Effector memory CD4-positive, alpha-beta T cell (primary cell): ENCODE data around the gene ISM2.

Experiments
- DNase-seq, 3 donors: peaks; one replicate each; pipeline ENCODE4 v3.0.0-alpha.2; 2020
- H3K27ac ChIP-seq: 2 replicates; pipeline ENCODE4 v1.7.0; 2013; ENCODE audit warnings: mild to moderate bottlenecking, low read length, moderate library complexity; ENCODE audit not compliant: insufficient read depth, poor library complexity, severe bottlenecking
- H3K27me3 ChIP-seq: replicated peaks from 2 replicates; pipeline ENCODE4 v1.7.0; 2013; ENCODE audit warnings: mild to moderate bottlenecking, low read length; ENCODE audit not compliant: insufficient read depth, control insufficient read depth, poor library complexity, severe bottlenecking
- H3K36me3 ChIP-seq: 2 replicates; pipeline ENCODE4 v1.7.0; 2013; ENCODE audit warnings: mild to moderate bottlenecking, low read length, moderate library complexity; ENCODE audit not compliant: control insufficient read depth, insufficient read depth
- H3K4me1 ChIP-seq: 2 replicates; pipeline ENCODE4 v1.7.0; 2013; ENCODE audit warnings: low read length, mild to moderate bottlenecking; ENCODE audit not compliant: control insufficient read depth, insufficient read depth, poor library complexity, severe bottlenecking
- H3K4me3 ChIP-seq: 2 replicates; pipeline ENCODE4 v1.7.0; 2013; ENCODE audit warnings: low read length, low read depth, mild to moderate bottlenecking; ENCODE audit not compliant: insufficient read depth, poor library complexity, severe bottlenecking
- H3K9me3 ChIP-seq: 2 replicates; pipeline ENCODE4 v1.7.0; 2013; ENCODE audit warnings: mild to moderate bottlenecking, low read length, moderate library complexity; ENCODE audit not compliant: control insufficient read depth

Gene ISM2

DNA sequence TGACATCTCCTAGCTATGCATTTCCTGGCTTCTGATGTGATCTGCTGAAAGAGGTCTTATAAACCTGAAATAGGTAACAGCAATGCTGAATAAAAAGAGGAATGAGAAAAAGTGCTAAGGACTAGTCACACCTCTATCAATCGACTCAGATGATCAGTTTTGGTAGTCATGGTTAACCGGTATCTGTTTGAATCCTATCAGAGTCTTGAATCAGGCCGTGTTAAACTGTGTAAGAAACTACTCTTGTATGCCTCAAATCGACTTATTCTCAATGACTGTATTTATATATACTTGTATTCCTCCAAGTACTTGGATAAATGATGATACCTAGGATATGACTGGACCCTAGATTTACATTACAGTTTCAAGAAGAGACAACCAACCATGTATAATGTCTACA lies 10.8 kb upstream of the ISM2 start:
- H3K4me1 ChIP-seq = no peaks in the 10 kb centered on the region
- no peaks in the 10 kb centered on the region for H3K27me3 ChIP-seq
- no peaks in the 10 kb centered on the region for H3K9me3 ChIP-seq
- no peak for DNase-seq
- no peak overlapping the region for H3K4me3 ChIP-seq
- no peak overlapping the region for H3K27ac ChIP-seq
- H3K36me3 ChIP-seq = peaks cover 28% of the 10 kb centered on the region

DNA sequence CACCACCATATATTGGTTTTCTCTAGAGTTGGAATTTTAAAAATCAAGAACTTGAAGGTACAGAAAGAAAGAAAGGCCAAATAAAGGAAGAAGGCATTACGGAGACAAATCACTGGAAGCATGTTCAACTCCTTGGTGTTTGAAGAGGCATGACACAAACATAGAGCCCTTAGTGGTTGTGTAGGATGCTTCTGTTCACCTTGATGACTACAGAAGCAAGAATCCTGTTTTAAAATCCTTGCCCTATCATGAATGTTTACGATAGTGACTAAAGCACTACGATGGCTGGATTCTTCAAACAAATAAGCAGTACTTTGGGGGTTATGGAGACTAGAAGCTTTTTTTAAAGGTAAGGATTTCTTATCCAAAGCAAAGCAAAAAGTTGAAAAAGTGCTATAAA lies 10.3 kb upstream of the ISM2 start:
- H3K27ac ChIP-seq = no peak overlapping the region
- no peaks in the 10 kb centered on the region for H3K4me1 ChIP-seq
- H3K4me3 ChIP-seq = no peak overlapping the region
- H3K27me3 ChIP-seq = no peaks in the 10 kb centered on the region
- H3K36me3 ChIP-seq = peaks cover 25% of the 10 kb centered on the region
- no peaks in the 10 kb centered on the region for H3K9me3 ChIP-seq
- no peak for DNase-seq

DNA sequence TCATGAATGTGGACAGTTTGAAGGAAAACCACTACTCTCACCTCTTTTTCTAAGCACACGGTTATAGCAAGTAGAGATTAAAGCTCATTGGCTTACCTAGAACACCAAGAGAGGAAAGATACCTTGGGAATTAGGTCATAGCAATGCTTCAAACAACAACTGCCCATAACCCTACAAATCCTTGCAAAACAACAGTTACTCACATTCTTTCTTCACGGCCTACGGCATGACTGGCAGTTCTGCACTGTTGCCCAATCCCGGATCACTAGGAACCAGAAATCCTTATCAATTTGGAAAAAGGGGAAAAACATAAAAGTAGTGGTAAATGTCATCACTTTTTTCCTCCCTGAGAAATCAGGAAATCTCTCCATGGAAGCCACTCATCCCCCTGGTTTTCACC lies 9.6 kb upstream of the ISM2 start:
- no peaks in the 10 kb centered on the region for H3K27me3 ChIP-seq
- H3K4me1 ChIP-seq = no peaks in the 10 kb centered on the region
- H3K4me3 ChIP-seq = no peak overlapping the region
- peaks cover 25% of the 10 kb centered on the region for H3K36me3 ChIP-seq
- no peaks in the 10 kb centered on the region for H3K9me3 ChIP-seq
- DNase-seq = no peak
- no peak overlapping the region for H3K27ac ChIP-seq

DNA sequence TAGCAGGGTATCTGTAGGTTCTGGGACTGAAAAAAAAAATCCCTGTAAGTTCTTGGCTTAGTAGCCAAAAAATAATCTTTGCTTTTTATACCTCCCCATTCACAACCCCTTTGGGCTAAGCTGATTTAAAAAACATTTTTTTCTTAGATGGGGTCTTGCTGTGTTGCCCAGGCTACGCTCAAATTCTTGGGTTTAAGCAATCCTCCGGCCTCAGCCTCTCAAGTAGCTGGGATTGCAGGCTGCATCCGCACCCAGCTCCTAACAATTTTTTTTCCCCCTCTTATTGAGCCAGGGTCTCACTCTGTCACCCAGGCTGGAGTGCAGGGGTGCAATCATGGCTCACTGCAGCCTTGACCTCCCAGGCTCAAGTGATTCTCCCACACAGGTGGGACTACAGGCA lies 9.1 kb upstream of the ISM2 start:
- Histone ChIP-seq H3K36me3 (peaks cover 25% of the 10 kb centered on the region), H3K4me3 (no peak overlapping the region), H3K27me3 (no peaks in the 10 kb centered on the region), H3K4me1 (no peaks in the 10 kb centered on the region), H3K9me3 (no peaks in the 10 kb centered on the region), H3K27ac (no peak overlapping the region)
- no peak for DNase-seq

DNA sequence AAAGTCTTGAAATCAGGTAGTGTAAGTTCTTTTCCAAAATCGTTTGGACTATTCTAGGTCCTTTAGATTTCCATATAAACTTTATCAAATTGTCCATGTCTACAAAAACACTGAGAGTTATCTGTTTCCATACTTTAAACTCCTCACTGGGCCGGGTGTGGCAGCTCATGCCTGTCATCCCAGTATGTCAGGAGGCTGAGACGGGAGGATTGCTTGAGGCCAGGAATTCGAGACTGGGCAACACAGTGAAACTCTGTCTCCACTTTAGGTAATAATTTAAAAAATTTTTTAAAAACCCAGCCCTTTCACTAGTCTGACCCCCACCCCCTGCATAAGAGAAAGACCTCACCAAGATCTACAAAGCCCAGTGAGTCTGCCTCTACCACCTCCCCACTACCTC lies 6.4 kb upstream of the ISM2 start:
- H3K36me3 ChIP-seq = peaks cover 11% of the 10 kb centered on the region
- no peak overlapping the region for H3K4me3 ChIP-seq
- H3K27me3 ChIP-seq = no peaks in the 10 kb centered on the region
- H3K4me1 ChIP-seq = no peaks in the 10 kb centered on the region
- no peak for DNase-seq
- no peak overlapping the region for H3K27ac ChIP-seq
- no peaks in the 10 kb centered on the region for H3K9me3 ChIP-seq

DNA sequence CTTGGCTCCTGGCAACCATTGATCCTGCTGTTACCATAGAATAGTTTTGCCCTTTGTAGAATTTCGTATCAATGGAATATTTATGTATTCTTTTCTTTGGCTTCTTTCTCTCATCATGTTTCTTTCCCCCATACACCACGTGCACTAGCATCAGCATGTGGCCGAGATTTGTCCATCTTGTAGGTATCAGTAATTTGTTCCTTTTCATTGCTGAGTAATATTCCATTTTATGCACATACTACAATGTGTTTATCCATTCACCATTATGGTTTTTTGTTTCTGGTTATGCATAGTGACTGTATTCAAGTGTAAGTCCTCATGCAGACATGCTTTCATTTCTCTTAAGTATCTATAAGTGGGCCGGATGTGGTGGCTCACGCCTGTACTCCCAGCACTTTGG lies 4.5 kb upstream of the ISM2 start:
- peaks cover 7% of the 10 kb centered on the region for H3K4me1 ChIP-seq
- H3K4me3 ChIP-seq = no peak overlapping the region
- H3K9me3 ChIP-seq = no peaks in the 10 kb centered on the region
- peaks cover under 1% of the 10 kb centered on the region for H3K36me3 ChIP-seq
- H3K27ac ChIP-seq = no peak overlapping the region
- DNase-seq = no peak
- no peaks in the 10 kb centered on the region for H3K27me3 ChIP-seq

DNA sequence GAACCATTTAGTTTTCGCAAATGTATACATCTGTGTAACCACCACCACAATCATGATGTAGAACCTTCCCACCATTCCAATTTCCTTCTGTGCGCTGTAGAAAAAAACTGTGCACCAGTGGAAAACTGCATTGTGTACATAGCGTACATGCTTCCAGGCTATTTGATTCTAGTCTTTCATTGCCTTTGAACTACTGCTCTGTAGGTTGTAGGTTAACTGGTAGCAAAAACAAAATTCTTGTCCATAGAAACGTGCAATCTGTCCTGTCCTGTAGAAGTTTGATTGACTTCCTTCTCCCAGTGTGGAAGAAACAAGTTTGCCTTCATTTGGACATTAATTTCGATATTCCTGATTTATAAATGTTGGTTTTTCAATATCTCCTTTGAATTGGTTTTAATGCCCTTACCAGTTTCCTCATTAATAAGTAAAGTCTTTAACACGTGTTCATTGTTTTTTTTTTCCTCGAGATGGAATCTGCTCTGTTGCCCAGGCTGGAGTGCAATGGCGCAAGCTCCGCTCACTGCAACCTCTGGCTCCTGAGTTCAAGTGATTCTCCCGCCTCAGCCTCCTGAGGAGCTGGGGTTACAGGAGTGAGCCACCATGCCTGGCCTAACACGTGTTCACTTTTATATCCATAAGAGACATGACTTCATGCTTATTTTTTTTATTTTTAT lies 3.6 kb upstream of the ISM2 start:
- Histone ChIP-seq H3K27me3 (no peaks in the 10 kb centered on the region), H3K9me3 (no peaks in the 10 kb centered on the region), H3K27ac (no peak overlapping the region), H3K36me3 (no peaks in the 10 kb centered on the region), H3K4me3 (no peak overlapping the region), H3K4me1 (peaks cover 11% of the 10 kb centered on the region)
- DNase-seq = no peak

DNA sequence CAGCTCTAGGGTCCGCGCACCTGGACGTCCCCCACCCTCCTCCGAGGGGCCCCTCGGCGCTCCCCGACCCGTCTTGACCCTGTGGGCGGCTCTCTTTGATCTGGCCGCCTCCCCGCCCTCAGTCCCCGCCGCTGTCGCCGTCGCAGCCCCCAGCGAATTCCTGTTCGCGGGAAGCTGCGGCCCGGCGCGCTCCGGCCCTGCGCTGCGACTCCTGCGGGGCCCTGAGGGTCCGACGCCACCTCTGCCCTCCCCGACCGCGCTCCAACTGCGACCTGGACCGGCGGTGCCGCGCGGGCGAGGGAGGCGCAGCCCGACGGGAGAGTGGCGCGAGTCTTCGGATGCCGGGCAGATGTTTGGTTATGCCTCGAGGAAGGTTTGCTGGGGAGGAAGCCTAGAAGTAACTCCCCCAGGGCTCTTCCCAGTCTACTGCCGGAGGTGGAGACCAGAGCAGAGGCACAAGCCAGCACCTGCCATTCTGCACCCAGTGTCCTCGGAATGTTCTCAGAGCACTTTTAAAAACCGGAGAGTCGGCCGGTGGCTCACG lies 440 bp upstream of the ISM2 start:
- no peak for DNase-seq
- Histone ChIP-seq H3K4me3 (peak overlapping the region; percentile 54), H3K27ac (no peak overlapping the region), H3K9me3 (no peaks in the 10 kb centered on the region), H3K4me1 (peaks cover 11% of the 10 kb centered on the region), H3K27me3 (peaks cover 3% of the 10 kb centered on the region), H3K36me3 (no peaks in the 10 kb centered on the region)

DNA sequence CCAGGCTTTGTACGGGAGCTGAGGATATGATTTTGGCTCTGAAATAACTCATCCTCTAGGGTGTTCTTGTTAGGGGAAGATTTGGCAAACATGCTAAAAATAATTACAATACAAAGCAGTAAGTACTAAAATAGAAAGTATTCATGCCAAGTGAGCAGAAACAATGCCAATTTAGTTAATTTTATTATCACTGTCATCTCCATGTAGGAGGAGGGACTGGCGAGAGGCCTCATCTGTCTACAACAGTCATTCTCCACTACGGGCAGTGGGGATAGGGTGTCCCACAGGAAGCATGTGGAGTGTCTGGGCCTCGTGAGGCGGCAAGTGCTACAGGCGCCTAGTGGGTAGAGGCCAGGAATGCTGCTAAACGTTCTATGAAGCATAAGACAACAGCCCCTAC lies 3.3 kb downstream of the ISM2 start:
- H3K27me3 ChIP-seq = peaks cover 3% of the 10 kb centered on the region
- H3K4me3 ChIP-seq = no peak overlapping the region
- peaks cover 11% of the 10 kb centered on the region for H3K4me1 ChIP-seq
- H3K27ac ChIP-seq = no peak overlapping the region
- DNase-seq = no peak
- no peaks in the 10 kb centered on the region for H3K9me3 ChIP-seq
- no peaks in the 10 kb centered on the region for H3K36me3 ChIP-seq

DNA sequence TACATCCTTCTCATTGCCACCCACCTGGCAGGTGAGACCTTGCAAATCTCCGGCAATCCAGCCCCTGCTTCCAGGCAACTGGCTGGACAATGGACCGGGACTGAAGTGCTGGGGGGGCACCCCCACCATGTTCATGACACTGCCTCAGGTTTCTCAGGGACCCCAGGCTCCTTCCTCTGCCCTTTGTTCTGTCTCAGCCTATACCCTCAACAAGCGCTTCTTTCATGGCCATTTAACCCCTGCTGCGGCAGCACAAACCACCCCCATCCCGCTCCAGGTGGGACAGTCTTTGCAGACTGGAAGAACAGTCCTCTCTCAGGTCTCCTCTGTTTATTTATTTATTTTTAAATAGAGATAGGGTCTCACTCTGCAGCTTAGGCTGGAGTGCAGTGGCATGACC lies 7.6 kb downstream of the ISM2 start:
- no peaks in the 10 kb centered on the region for H3K4me1 ChIP-seq
- DNase-seq = no peak
- H3K4me3 ChIP-seq = no peak overlapping the region
- no peaks in the 10 kb centered on the region for H3K9me3 ChIP-seq
- H3K27me3 ChIP-seq = peaks cover 3% of the 10 kb centered on the region
- H3K36me3 ChIP-seq = no peaks in the 10 kb centered on the region
- H3K27ac ChIP-seq = no peak overlapping the region
